ENCODE data around the gene PSMF1. TPM values are rescaled to one million over a fixed set of nuclear protein-coding genes. Genes with fewer than 3 reads are reported as not detected.

Gene PSMF1
- total and polyA plus RNA-seq, 2 of the 13 experiments (the other 11 are each of a cell fraction or from before 2014, with no cell fraction given) = 82.5 to 86.0 TPM

DNA sequence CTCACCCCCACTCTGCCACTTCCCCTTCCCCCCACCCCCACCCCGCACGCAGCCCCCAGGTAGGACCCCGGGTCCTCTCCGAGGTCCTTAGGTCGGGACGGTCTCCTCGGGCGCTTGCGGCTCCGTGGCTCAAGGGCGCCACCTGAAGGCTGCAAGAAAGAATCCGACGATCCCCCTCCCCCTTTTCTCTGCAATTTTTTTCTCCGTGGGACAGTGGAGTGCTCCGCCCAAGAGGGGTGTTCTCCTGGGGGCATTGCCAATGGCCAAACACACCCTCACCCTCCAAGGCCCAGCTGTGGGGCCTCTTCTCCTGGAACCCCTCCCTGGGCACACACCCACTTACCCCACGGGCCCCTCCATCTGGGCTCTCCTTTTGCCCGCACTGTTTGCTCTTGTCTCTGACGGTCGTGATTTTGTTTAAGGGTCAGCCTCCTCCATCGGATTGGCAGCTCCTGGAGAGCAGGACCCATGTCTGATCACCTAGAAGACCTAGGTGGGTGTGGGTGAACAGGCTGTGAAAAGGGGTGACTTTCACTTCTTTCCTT is 67.5 kb downstream of the PSMF1 start (continued):
- TF ChIP-seq, protein P1, sequence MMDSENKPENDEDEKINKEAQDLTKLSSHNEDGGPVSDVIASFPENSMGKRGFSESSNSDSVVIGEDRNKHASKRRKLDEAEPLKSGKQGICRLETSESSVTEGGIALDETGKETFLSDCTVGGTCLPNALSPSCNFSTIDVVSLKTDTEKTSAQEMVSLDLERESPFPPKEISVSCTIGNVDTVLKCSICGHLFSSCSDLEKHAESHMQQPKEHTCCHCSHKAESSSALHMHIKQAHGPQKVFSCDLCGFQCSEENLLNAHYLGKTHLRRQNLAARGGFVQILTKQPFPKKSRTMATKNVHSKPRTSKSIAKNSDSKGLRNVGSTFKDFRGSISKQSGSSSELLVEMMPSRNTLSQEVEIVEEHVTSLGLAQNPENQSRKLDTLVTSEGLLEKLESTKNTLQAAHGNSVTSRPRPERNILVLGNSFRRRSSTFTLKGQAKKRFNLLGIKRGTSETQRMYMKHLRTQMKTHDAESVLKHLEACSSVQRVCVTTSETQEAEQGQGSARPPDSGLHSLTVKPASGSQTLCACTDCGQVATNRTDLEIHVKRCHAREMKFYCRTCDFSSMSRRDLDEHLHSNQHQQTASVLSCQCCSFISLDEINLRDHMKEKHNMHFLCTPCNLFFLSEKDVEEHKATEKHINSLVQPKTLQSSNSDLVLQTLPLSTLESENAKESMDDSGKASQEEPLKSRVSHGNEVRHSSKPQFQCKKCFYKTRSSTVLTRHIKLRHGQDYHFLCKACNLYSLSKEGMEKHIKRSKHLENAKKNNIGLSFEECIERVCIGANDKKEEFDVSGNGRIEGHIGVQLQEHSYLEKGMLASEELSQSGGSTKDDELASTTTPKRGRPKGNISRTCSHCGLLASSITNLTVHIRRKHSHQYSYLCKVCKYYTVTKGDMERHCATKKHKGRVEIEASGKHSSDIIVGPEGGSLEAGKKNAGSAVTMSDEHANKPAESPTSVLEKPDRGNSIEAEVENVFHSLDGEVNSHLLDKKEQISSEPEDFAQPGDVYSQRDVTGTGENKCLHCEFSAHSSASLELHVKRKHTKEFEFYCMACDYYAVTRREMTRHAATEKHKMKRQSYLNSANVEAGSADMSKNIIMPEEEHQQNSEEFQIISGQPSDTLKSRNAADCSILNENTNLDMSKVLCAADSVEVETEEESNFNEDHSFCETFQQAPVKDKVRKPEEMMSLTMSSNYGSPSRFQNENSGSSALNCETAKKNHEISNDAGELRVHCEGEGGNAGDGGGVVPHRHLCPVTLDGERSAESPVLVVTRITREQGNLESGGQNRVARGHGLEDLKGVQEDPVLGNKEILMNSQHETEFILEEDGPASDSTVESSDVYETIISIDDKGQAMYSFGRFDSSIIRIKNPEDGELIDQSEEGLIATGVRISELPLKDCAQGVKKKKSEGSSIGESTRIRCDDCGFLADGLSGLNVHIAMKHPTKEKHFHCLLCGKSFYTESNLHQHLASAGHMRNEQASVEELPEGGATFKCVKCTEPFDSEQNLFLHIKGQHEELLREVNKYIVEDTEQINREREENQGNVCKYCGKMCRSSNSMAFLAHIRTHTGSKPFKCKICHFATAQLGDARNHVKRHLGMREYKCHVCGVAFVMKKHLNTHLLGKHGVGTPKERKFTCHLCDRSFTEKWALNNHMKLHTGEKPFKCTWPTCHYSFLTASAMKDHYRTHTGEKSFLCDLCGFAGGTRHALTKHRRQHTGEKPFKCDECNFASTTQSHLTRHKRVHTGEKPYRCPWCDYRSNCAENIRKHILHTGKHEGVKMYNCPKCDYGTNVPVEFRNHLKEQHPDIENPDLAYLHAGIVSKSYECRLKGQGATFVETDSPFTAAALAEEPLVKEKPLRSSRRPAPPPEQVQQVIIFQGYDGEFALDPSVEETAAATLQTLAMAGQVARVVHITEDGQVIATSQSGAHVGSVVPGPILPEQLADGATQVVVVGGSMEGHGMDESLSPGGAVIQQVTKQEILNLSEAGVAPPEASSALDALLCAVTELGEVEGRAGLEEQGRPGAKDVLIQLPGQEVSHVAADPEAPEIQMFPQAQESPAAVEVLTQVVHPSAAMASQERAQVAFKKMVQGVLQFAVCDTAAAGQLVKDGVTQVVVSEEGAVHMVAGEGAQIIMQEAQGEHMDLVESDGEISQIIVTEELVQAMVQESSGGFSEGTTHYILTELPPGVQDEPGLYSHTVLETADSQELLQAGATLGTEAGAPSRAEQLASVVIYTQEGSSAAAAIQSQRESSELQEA (CRISPR knock-in tag; IDR thresholded peaks at IDR 0.05; ENCODE audit: not compliant biosample characterization) = peak; percentile 17
- TF ChIP-seq, protein P2, sequence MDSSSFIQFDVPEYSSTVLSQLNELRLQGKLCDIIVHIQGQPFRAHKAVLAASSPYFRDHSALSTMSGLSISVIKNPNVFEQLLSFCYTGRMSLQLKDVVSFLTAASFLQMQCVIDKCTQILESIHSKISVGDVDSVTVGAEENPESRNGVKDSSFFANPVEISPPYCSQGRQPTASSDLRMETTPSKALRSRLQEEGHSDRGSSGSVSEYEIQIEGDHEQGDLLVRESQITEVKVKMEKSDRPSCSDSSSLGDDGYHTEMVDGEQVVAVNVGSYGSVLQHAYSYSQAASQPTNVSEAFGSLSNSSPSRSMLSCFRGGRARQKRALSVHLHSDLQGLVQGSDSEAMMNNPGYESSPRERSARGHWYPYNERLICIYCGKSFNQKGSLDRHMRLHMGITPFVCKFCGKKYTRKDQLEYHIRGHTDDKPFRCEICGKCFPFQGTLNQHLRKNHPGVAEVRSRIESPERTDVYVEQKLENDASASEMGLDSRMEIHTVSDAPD (CRISPR knock-in tag; IDR thresholded peaks at IDR 0.05) = no peak
- TF ChIP-seq, protein P3, sequence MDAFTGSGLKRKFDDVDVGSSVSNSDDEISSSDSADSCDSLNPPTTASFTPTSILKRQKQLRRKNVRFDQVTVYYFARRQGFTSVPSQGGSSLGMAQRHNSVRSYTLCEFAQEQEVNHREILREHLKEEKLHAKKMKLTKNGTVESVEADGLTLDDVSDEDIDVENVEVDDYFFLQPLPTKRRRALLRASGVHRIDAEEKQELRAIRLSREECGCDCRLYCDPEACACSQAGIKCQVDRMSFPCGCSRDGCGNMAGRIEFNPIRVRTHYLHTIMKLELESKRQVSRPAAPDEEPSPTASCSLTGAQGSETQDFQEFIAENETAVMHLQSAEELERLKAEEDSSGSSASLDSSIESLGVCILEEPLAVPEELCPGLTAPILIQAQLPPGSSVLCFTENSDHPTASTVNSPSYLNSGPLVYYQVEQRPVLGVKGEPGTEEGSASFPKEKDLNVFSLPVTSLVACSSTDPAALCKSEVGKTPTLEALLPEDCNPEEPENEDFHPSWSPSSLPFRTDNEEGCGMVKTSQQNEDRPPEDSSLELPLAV (CRISPR knock-in tag; conservative IDR thresholded peaks at IDR 0.05; ENCODE audit: low read depth) = no peak
- TF ChIP-seq, protein P4, sequence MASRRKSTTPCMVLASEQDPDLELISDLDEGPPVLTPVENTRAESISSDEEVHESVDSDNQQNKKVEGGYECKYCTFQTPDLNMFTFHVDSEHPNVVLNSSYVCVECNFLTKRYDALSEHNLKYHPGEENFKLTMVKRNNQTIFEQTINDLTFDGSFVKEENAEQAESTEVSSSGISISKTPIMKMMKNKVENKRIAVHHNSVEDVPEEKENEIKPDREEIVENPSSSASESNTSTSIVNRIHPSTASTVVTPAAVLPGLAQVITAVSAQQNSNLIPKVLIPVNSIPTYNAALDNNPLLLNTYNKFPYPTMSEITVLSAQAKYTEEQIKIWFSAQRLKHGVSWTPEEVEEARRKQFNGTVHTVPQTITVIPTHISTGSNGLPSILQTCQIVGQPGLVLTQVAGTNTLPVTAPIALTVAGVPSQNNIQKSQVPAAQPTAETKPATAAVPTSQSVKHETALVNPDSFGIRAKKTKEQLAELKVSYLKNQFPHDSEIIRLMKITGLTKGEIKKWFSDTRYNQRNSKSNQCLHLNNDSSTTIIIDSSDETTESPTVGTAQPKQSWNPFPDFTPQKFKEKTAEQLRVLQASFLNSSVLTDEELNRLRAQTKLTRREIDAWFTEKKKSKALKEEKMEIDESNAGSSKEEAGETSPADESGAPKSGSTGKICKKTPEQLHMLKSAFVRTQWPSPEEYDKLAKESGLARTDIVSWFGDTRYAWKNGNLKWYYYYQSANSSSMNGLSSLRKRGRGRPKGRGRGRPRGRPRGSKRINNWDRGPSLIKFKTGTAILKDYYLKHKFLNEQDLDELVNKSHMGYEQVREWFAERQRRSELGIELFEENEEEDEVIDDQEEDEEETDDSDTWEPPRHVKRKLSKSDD (CRISPR knock-in tag; IDR thresholded peaks at IDR 0.05; ENCODE audit: low read depth) = no peak
- TF ChIP-seq, protein P5, sequence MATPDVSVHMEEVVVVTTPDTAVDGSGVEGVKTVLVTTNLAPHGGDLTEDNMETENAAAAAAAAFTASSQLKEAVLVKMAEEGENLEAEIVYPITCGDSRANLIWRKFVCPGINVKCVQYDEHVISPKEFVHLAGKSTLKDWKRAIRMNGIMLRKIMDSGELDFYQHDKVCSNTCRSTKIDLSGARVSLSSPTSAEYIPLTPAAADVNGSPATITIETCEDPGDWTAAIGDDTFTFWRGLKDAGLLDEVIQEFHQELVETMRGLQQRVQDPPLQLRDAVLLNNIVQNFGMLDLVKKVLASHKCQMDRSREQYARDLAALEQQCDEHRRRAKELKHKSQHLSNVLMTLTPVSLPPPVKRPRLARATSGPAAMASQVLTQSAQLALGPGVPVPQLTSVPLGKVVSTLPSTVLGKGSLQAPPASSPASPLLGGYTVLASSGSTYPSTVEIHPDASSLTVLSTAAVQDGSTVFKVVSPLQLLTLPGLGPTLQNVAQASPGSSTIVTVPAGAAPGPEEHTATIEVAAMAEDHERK (CRISPR knock-in tag; IDR thresholded peaks at IDR 0.05; ENCODE audit: low read depth) = no peak
- peak; percentile 45; the same call in 1 of the 2 replicates for TF ChIP-seq SP5 (CRISPR knock-in tag; IDR thresholded peaks at IDR 0.05; ENCODE audit: borderline replicate concordance, low read depth)
- TF ChIP-seq FOXO1 (CRISPR knock-in tag; IDR thresholded peaks at IDR 0.05) = no peak
- TF ChIP-seq, protein P6, sequence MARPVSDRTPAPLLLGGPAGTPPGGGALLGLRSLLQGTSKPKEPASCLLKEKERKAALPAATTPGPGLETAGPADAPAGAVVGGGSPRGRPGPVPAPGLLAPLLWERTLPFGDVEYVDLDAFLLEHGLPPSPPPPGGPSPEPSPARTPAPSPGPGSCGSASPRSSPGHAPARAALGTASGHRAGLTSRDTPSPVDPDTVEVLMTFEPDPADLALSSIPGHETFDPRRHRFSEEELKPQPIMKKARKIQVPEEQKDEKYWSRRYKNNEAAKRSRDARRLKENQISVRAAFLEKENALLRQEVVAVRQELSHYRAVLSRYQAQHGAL (CRISPR knock-in tag; IDR thresholded peaks at IDR 0.05; ENCODE audit: not compliant biosample characterization) = no peak
- peak; percentile 30 for TF ChIP-seq ZFP36 (IDR thresholded peaks at IDR 0.05; ENCODE audit: borderline replicate concordance, low read depth, low read length, partially characterized antibody)
